Right atrium auricular region (tissue), 2 donors: Measurements from ENCODE around the gene FRRS1L. TPM values are rescaled to one million over a fixed set of nuclear protein-coding genes. Genes with fewer than 3 reads are reported as not detected.

ENCODE experiments used
- DNase-seq: peaks from one replicate; pipeline ENCODE4 v3.0.0-alpha.2; 2019; ENCODE audit warnings: low spot score
- H3K27ac ChIP-seq, 2 donors: fragments of 200-600 bp; sonication (generic); 1 replicate in 1 of 2; 2 replicates in 1 of 2; pipeline ENCODE4 v1.5.1; 2016 to 2019
- H3K27me3 ChIP-seq, 2 donors: fragments of 200-600 bp; sonication (generic); one replicate each; pipeline versions ENCODE4 v1.5.1 to v1.6.0; 2017 to 2019
- H3K36me3 ChIP-seq: fragments of 200-600 bp; sonication (generic); one replicate; pipeline ENCODE4 v1.5.1; 2016
- H3K4me1 ChIP-seq, 2 donors: fragments of 200-600 bp; sonication (generic); one replicate each; pipeline versions ENCODE4 v1.5.1 to v1.6.0; 2017 to 2019
- H3K4me3 ChIP-seq, 2 donors: fragments of 200-600 bp; sonication (generic); 1 replicate in 1 of 2; 2 replicates in 1 of 2; pipeline ENCODE4 v1.5.1; 2017 to 2019; ENCODE audit warnings: mild to moderate bottlenecking in 1 of 2, moderate library complexity in 1 of 2
- H3K9me3 ChIP-seq, 2 donors: fragments of 200-600 bp; sonication (generic); one replicate each; pipeline ENCODE4 v1.5.1; 2019
- CTCF ChIP-seq, 2 donors: fragments of 200-600 bp; sonication (generic); IDR thresholded peaks; one replicate each; pipeline ENCODE4 v1.5.1; 2019; ENCODE audit warnings: antibody characterized with exemption in 2 of 2
- total RNA-seq, 2 donors: library from RNA; depleted of rRNA; stranded (reverse); fragments of >200 nt; gene quantifications; one replicate each; pipeline ENCODE4 v1.1.0, GENCODE V29; 2016

Gene FRRS1L
- total RNA-seq, 2 donors from 2014 or later = 4.3 to 7.5 TPM

- no peak for TF ChIP-seq CTCF (IDR thresholded peaks at IDR 0.05)
- Histone ChIP-seq H3K4me3 (no peak overlapping the region), H3K9me3 (no peaks in the 10 kb centered on the region), H3K27me3 (no peaks in the 10 kb centered on the region), H3K27ac (no peak overlapping the region), H3K4me1 (no peaks in the 10 kb centered on the region), H3K36me3 (no peaks in the 10 kb centered on the region)
- no peak for DNase-seq
Measured at GRCh38 chr9:109171926-109172325, 4.9 kb upstream of the FRRS1L start.

GRCh38 chr9:109168170-109168569, 1.1 kb upstream of the FRRS1L start:
- Histone ChIP-seq H3K9me3 (no peaks in the 10 kb centered on the region), H3K27ac (no peak overlapping the region), H3K36me3 (no peaks in the 10 kb centered on the region), H3K27me3 (no peaks in the 10 kb centered on the region), H3K4me1 (no peaks in the 10 kb centered on the region), H3K4me3 (no peak overlapping the region)
- no peak for TF ChIP-seq CTCF (IDR thresholded peaks at IDR 0.05)
- DNase-seq = no peak

GRCh38 chr9:109167716-109168115, 667 bp upstream of the FRRS1L start:
- DNase-seq = no peak
- H3K4me1 ChIP-seq = no peaks in the 10 kb centered on the region
- no peaks in the 10 kb centered on the region for H3K36me3 ChIP-seq
- H3K27ac ChIP-seq = no peak overlapping the region
- H3K9me3 ChIP-seq = no peaks in the 10 kb centered on the region
- H3K27me3 ChIP-seq = no peaks in the 10 kb centered on the region
- H3K4me3 ChIP-seq = no peak overlapping the region
- no peak for TF ChIP-seq CTCF (IDR thresholded peaks at IDR 0.05)

- Histone ChIP-seq H3K4me1 (no peaks in the 10 kb centered on the region), H3K27me3 (no peaks in the 10 kb centered on the region), H3K4me3 (peak overlapping the region in 1 of 2 donors; percentile 37), H3K9me3 (no peaks in the 10 kb centered on the region), H3K36me3 (no peaks in the 10 kb centered on the region), H3K27ac (no peak overlapping the region)
- DNase-seq = no peak
- no peak for TF ChIP-seq CTCF (IDR thresholded peaks at IDR 0.05)
Measured at GRCh38 chr9:109166171-109166770, 778 bp downstream of the FRRS1L start.

- no peak overlapping the region for H3K27ac ChIP-seq
- DNase-seq = no peak
- H3K4me1 ChIP-seq = no peaks in the 10 kb centered on the region
- no peaks in the 10 kb centered on the region for H3K27me3 ChIP-seq
- no peaks in the 10 kb centered on the region for H3K36me3 ChIP-seq
- H3K9me3 ChIP-seq = no peaks in the 10 kb centered on the region
- H3K4me3 ChIP-seq = no peak overlapping the region
- TF ChIP-seq CTCF (IDR thresholded peaks at IDR 0.05) = no peak
Measured at GRCh38 chr9:109164042-109164441, 3.0 kb downstream of the FRRS1L start.

- Histone ChIP-seq H3K4me1 (no peaks in the 10 kb centered on the region), H3K9me3 (no peaks in the 10 kb centered on the region), H3K36me3 (no peaks in the 10 kb centered on the region), H3K27me3 (no peaks in the 10 kb centered on the region), H3K4me3 (no peak overlapping the region), H3K27ac (no peak overlapping the region)
- no peak for DNase-seq
- no peak for TF ChIP-seq CTCF (IDR thresholded peaks at IDR 0.05)
Measured at GRCh38 chr9:109163194-109163593, 3.9 kb downstream of the FRRS1L start.
